Mesenteric fat pad (tissue), 1 donor: ENCODE data around the gene USP54. TPM values are rescaled to one million over a fixed set of nuclear protein-coding genes. Genes with fewer than 3 reads are reported as not detected.

ENCODE experiments used
- DNase-seq: peaks from one replicate; pipeline ENCODE4 v3.0.0-alpha.2; 2020; ENCODE audit warnings: low spot score
- total RNA-seq: library from RNA; stranded (reverse); fragmentation: NEBNext Ultra II Directional; extraction: Animal tissue kit (Norgen Biotek cat#: 25700); gene quantifications from one replicate; pipeline ENCODE4 v1.2.1, GENCODE V29; 2021
- donor health status: DM: yes; HTN: yes; CAD: no.

The USP54 gene
- total RNA-seq, 1 donor from 2014 or later, result 16.0 TPM

DNA sequence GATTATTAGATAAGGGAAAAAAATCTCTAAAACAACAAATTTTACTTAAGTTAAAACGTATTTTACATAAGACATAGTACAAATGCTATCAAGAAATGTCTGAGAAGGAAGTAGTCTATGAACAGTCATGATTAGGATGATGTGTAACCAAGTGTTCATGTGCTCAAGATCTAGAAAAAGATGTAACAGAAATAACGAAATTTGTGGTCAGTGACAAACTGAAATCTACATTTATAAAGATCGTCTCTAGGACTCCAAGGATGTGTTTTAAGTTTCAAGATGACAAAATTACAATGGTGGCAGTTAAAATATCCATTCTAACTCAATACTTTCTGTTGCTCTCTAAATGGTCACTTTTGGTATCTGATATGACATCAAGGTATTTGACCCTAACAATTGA lies 112.5 kb downstream of the USP54 start:
- no peak for DNase-seq

DNA sequence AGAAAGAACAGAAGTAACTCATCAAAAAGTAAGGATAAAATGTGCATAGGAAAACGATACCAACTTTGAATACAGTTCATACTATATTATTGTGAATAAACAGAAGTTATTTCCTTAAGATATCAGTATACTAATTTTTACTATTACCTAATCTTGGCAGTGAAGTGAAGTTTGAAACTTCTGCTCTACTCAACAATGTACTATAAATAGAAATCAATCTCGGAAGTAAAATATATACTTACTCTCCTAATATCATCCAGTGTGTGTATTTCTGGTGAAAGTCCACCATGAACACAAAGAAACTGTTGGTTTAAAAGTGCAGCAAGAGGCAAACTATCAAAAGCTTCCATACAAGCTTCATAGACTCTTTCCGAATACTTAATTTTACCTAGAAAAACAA lies 119.9 kb downstream of the USP54 start:
- no peak for DNase-seq

DNA sequence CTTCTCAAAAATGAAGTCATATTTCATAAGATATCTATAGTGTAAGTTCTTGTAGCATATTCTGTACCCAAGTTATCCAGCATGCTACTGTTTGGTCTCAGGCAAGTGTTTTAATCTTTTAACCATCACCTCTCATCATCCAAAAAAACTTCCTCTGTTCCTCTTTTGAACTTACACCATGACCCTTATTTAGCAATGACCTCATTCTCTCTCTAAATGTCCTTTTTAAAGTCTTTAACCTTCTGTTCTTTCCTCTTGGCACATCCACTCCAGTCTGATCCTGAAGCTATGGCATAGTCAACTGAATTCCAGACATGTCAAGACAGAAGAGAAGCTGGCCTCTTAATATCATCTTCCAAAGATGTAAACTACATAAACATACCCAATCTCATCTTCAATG lies 121.6 kb downstream of the USP54 start:
- DNase-seq, result no peak

DNA sequence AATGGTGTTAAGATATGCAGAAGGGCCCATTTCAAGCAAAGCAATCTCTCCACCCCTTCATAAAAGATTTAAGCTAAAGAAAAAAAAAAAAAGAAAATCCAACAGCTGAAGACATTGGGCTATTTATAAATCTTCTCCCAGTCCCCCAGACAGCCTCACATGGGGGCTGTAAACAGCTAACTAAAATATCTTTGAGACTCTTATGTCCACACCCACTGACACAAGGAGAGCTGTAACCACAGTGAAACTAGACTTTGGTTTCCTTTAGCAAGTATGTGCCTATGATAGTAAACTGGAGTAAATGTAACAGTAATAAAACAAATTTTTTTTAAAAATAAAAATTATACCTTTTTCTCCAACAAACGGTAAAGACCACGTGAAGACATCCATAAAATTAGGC lies 123.9 kb downstream of the USP54 start:
- DNase-seq, result no peak

DNA sequence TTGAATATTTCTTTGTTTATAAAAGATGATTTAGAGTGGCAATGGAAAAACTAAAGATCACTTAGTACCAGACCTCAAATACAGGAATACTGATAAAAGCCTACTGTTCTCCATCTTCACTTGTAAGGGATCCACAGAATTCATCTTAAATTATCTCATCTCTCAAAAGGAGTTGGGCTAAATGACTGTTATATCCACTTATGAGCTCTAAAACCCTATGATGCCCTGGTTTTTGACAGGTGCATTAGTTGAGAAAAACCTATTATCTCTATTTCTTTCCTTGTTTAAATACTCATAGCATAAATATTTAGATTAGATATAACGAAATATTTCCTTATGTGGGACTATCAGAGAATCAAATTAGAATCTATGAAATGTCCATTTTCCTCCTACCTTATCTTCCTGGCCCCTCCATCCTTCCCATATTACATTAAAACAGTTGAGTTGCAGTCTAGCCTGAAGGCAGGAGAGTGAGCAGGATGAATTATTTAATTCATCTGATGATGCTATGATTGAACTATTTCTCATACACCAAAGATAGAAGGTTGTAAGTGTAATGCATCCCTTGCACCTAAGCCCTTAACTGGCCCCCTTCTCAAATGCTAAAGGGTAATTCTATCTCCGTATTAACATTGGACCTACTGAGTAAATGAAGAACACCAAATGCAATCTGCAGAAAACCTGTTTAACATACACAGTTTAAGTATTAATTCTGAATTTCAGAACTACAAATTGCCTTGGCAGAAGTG lies 125.0 kb downstream of the USP54 start:
- no peak for DNase-seq

DNA sequence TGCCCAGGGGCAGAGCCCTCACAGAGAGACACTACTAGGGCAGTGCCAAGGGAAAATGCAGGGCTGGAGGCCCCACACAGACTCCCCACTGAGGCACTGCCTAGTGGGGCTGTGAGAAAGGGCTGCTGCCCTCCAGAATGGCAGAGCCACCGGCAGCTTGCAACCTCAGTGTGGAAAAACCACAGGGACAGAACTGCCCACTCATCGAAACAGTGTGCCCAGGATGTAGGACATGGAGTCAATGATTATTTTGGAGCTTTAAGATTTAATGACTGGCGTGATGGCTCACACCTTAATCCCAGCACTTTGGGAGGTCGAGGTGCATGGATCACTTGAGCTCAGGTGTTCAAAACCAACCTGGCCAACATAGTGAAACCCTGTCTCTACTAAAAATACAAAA lies 130.2 kb downstream of the USP54 start:
- no peak for DNase-seq

DNA sequence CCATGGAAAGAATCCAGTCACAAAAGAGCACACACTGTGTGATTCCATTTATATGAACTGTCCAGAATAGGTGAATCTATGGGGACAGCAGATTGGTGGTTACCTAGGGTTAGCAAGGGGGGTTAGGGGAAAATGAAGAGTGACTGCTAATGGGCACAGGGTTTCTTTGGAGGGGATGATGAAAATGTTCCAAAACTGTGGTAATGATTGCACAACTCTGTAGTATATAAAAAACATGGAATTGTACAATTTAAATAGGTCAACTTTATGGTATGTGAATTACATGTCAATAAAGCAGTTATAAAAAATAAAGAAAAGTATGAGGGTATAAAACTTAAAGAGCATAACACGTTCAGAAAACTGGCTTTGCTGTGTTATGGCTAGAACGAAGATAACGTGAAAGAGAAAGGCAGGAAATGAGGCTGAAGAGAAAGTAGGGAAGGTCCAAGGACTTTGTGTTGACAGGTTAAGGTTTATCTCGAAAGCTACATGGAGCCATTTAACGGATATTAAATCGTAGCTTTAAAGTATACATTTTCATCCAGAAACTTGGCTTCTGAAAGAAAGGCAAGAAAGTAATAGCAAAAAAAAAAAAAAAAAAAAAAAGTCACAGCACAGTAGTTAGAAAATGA lies 131.3 kb downstream of the USP54 start:
- no peak for DNase-seq

DNA sequence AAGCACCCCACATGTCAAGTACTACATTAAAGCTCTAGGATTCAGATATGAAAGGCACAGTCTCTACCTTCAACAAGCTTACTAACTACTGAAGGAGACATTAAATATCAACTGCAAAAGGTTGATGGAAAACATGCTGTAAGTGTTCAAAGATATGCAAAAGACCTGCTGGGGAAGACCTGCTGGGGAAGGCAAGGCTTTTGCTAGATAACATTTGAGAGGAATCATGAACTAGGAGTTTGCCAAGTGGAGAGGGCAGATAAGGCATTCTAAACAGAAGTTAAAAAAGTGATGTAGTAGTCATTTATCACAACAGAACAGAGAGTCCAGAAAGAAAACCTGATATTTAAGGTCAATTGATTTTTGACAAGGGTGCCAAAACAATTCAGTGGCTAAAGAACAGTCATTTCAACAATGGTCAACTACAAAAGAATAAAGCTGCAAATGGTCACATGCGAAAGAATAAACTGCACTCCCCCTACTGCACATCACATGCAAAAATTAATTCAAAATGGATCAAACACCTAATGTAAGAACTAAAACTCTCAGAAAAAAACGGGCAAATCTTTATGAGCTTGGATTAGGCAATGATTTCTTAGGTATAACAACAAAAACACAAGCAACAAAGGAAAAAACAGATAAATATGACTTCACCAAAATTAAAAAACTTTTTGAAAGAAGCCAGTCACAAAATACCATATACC lies 134.8 kb downstream of the USP54 start:
- no peak for DNase-seq

DNA sequence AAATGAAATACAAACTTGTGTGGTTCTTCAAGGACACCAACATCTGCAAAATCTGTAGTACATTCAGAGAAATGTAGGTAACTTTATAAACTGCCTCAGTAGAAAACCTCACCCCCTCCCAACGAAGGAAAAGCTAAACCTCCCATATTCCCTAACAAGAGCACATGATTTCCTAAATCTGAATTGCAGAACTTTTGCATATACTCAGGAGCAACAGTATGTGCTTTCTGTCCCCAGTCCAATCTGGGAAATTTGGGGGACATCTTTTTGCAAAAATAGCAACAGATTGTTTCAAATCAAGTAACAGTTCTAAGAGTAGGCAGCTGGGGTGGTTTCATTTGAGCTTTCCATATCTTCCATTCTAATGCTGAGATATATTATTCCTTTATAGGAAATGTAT lies 142.0 kb downstream of the USP54 start:
- DNase-seq, result no peak

DNA sequence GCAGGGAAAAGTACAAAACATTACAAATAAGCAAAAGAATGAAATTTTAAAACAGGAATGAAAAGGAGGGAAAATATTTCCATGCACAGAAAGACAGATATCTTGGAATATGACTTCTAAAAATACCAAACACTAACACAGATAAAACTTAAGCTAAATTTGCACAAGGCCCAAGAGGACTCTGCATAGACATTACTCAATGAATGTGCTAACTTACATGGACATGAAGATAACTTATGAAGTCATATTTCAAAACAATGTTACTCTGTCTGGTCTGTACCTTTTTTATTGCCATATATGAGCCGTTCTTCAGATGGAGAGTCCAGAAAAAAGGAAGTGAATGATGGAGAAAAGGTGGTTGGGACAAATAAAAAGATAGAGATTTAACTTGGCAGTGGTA lies 142.8 kb downstream of the USP54 start:
- DNase-seq, result no peak

Other genes starting within 250 kb of the USP54 start
- 2.5 TPM for gene CFAP70, start 232.5 kb downstream of the USP54 start, total RNA-seq
- gene ANXA7, start 177.3 kb downstream of the USP54 start, total RNA-seq, result 146 TPM
- gene MSS51, start 157.8 kb downstream of the USP54 start, total RNA-seq, result 1.6 TPM
- gene PPP3CB, start 95.3 kb downstream of the USP54 start, total RNA-seq, result 50.5 TPM
- 0.58 TPM for gene MYOZ1, start 50.1 kb upstream of the USP54 start, total RNA-seq
- gene SYNPO2L, start 64.7 kb upstream of the USP54 start, total RNA-seq, result 0.10 TPM
- gene AGAP5, start 106.8 kb upstream of the USP54 start, total RNA-seq, result 7.4 TPM
- 65.5 TPM for gene SEC24C, start 153.0 kb upstream of the USP54 start, total RNA-seq
- gene CHCHD1, start 190.7 kb upstream of the USP54 start, total RNA-seq, result 17.7 TPM
- gene ZSWIM8, start 194.3 kb upstream of the USP54 start, total RNA-seq, result 91.5 TPM
- 41.6 TPM for gene NDST2, start 220.3 kb upstream of the USP54 start, total RNA-seq